Measurements from ENCODE around the gene SHISA2.

SHISA2 gene

DNA sequence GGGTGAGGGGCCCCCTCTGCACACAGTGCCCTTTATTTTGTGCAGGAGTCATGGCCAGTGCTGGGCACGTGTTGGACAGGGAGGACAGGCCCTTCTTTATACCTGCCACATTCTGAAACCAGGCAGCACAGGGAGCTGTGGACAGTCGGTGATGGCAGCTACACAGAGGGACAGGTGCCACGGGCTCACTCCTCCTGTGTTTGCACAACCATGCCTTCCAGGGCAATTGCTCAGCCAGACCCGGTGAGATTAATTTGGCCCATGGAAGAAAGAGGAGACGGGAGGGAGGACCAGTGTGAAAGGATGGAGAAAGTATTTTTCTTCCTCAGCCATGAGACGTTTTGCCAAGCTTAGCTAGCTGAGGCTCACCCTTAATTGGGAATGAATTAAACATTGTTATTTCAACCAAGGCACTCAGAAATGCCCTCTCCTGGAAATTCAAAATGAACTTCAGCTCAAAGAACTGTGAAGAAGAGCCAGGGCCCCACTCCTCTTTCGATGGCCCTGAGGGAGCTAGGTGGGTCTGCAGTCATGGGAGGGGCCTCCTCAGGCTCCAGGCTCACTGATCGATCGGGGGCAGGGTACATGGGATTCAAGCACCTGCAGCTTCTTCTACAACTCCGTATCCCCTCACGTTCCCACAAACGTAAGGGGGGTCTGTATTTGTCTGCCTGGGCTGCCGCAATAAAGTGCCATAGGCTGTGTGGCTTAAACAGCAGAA is 41.2 kb downstream of the SHISA2 start:
- Histone ChIP-seq H3K27ac (no peak overlapping the region), H3K36me3 (replicated peaks) (no peaks in the 10 kb centered on the region), H3K4me3 (ENCODE audit: low read depth, low read length) (no peak overlapping the region), H3K27me3 (replicated peaks) (no peaks in the 10 kb centered on the region)
- TF ChIP-seq, protein P1, sequence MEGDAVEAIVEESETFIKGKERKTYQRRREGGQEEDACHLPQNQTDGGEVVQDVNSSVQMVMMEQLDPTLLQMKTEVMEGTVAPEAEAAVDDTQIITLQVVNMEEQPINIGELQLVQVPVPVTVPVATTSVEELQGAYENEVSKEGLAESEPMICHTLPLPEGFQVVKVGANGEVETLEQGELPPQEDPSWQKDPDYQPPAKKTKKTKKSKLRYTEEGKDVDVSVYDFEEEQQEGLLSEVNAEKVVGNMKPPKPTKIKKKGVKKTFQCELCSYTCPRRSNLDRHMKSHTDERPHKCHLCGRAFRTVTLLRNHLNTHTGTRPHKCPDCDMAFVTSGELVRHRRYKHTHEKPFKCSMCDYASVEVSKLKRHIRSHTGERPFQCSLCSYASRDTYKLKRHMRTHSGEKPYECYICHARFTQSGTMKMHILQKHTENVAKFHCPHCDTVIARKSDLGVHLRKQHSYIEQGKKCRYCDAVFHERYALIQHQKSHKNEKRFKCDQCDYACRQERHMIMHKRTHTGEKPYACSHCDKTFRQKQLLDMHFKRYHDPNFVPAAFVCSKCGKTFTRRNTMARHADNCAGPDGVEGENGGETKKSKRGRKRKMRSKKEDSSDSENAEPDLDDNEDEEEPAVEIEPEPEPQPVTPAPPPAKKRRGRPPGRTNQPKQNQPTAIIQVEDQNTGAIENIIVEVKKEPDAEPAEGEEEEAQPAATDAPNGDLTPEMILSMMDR (IDR thresholded peaks at IDR 0.05; ENCODE audit: low read depth, low read length, missing control alignments) = no peak
- no peak for DNase-seq
- in situ Hi-C loops (cut with HindIII; ENCODE audit: low pct_ligation_motif_present, low sequenced_read_pairs) = no loop called here

GRCh38 chr13:26007261-26008125 is 44.3 kb downstream of the SHISA2 start:
- no peaks in the 10 kb centered on the region for H3K27me3 ChIP-seq (replicated peaks)
- in situ Hi-C loops (cut with HindIII; ENCODE audit: low pct_ligation_motif_present, low sequenced_read_pairs) = no loop called here
- H3K4me3 ChIP-seq (ENCODE audit: low read depth, low read length) = no peak overlapping the region
- TF ChIP-seq, protein P1 (IDR thresholded peaks at IDR 0.05; ENCODE audit: low read depth, low read length, missing control alignments) = no peak
- H3K27ac ChIP-seq = no peak overlapping the region
- no peak for DNase-seq
- no peaks in the 10 kb centered on the region for H3K36me3 ChIP-seq (replicated peaks)
